H1 (cell line): ENCODE results near the gene KBTBD12. TPM values are rescaled to one million over a fixed set of nuclear protein-coding genes. Genes with fewer than 3 reads are reported as not detected.

ENCODE experiments used
- CTCF ChIA-PET: fragments of 300-600 bp; sonication (Branson Sonifier 250); formaldehyde crosslinking; loops from one replicate; lab custom pipeline; 2021; ENCODE audit not compliant: partially characterized antibody; lab: Charles Lee
- POLR2A ChIA-PET: fragments of 300-600 bp; sonication (Branson Sonifier 250); formaldehyde crosslinking; loops from one replicate; lab custom pipeline; 2021; ENCODE audit warnings: inconsistent platforms; ENCODE audit not compliant: partially characterized antibody; lab: Charles Lee
- DNase-seq, 2 experiments: peaks; one replicate each; pipeline versions ENCODE4 v3.0.0 to v3.0.0-alpha.2; 2010 to 2022; ENCODE audit warnings: low spot score in 2 of 2, low read depth in 1 of 2, mixed read lengths in 1 of 2
- FAIRE-seq: peaks from 2 replicates; lab custom pipeline; 2011; peaks lifted over from hg19 to GRCh38; lab: Jason Lieb, UNC
- H2AFZ ChIP-seq: 2 replicates; pipeline ENCODE4 v1.8.1; 2012; ENCODE audit warnings: low read length, inconsistent platforms
- H2AK5ac ChIP-seq: 2 replicates; pipeline ENCODE4 v1.6.1; 2013; ENCODE audit warnings: low read depth, low read length
- H2BK120ac ChIP-seq: replicated peaks from 2 replicates; pipeline ENCODE3; 2013; ENCODE audit warnings: low read depth, low read length, inconsistent platforms
- H2BK12ac ChIP-seq: 2 replicates; pipeline ENCODE4 v1.6.1; 2013; ENCODE audit warnings: low read depth, low read length
- H2BK15ac ChIP-seq: 2 replicates; pipeline ENCODE4 v1.6.1; 2013; ENCODE audit warnings: low read length
- H2BK20ac ChIP-seq: 2 replicates; pipeline ENCODE4 v1.6.1; 2013; ENCODE audit warnings: low read length
- H2BK5ac ChIP-seq: 2 replicates; pipeline ENCODE4 v1.6.1; 2013; ENCODE audit warnings: low read depth, low read length
- H3K14ac ChIP-seq: 2 replicates; pipeline ENCODE4 v1.6.1; 2013; ENCODE audit warnings: inconsistent platforms; ENCODE audit not compliant: insufficient read length
- H3K18ac ChIP-seq: 2 replicates; pipeline ENCODE4 v1.6.1; 2013; ENCODE audit warnings: low read length; ENCODE audit errors: extremely low read depth
- H3K23ac ChIP-seq: 2 replicates; pipeline ENCODE4 v1.6.1; 2013; ENCODE audit warnings: inconsistent platforms; ENCODE audit not compliant: insufficient read length
- H3K23me2 ChIP-seq: 2 replicates; pipeline ENCODE4 v1.6.1; 2013; ENCODE audit warnings: low read depth, low read length
- H3K27ac ChIP-seq: 2 replicates; pipeline ENCODE4 v1.6.1; 2011; ENCODE audit warnings: low read depth, low read length, inconsistent platforms
- H3K27me3 ChIP-seq, 4 experiments: replicated peaks in 1 of 4; 1 replicate in 1 of 4; 2 replicates in 3 of 4; pipeline versions ENCODE4 v1.6.1 to v1.8.1; 2011 to 2013; ENCODE audit warnings: low read length in 3 of 4, mild to moderate bottlenecking in 3 of 4, inconsistent platforms in 2 of 4, mixed read lengths in 2 of 4, moderate library complexity in 1 of 4; ENCODE audit not compliant: control insufficient read depth in 3 of 4, insufficient read depth in 3 of 4; ENCODE audit errors: extremely low read depth in 1 of 4
- H3K36me3 ChIP-seq, 4 experiments: 2 replicates each; pipeline versions ENCODE4 v1.6.1 to v1.8.1; 2011 to 2013; ENCODE audit warnings: mild to moderate bottlenecking in 4 of 4, low read length in 3 of 4, moderate library complexity in 2 of 4, control low read depth in 1 of 4, inconsistent platforms in 1 of 4; ENCODE audit not compliant: insufficient read depth in 4 of 4, control insufficient read depth in 2 of 4
- H3K4ac ChIP-seq: replicated peaks from 2 replicates; pipeline ENCODE3; 2013; ENCODE audit warnings: low read length, low read depth, mixed read lengths, inconsistent platforms; ENCODE audit not compliant: insufficient read length
- H3K4me1 ChIP-seq, 4 experiments: replicated peaks in 1 of 4; 1 replicate in 1 of 4; 2 replicates in 3 of 4; pipeline versions ENCODE4 v1.6.1 to v1.8.1; 2011 to 2013; ENCODE audit warnings: low read length in 3 of 4, inconsistent platforms in 2 of 4, mixed read lengths in 1 of 4; ENCODE audit not compliant: insufficient read depth in 4 of 4, control insufficient read depth in 3 of 4
- H3K4me2 ChIP-seq, 2 experiments: 2 replicates each; pipeline versions ENCODE4 v1.6.1 to v1.8.1; 2011 to 2013; ENCODE audit warnings: low read depth in 2 of 2, low read length in 2 of 2, control low read depth in 1 of 2, inconsistent platforms in 1 of 2, mild to moderate bottlenecking in 1 of 2; ENCODE audit not compliant: insufficient read depth in 1 of 2
- H3K4me3 ChIP-seq, 4 experiments: fragments of 200-600, 300-600 bp in 1 of 4; sonication (generic), shearing (Covaris generic), sonication (Bioruptor Twin) in 1 of 4; 2 replicates each; pipeline versions ENCODE4 v1.5.1 to v1.8.1; 2011 to 2016; ENCODE audit warnings: low read length in 4 of 4, low read depth in 3 of 4, control low read depth in 2 of 4, inconsistent platforms in 2 of 4, mild to moderate bottlenecking in 2 of 4, mixed read lengths in 1 of 4, moderate library complexity in 1 of 4; ENCODE audit not compliant: insufficient read depth in 2 of 4; ENCODE audit errors: extremely low read depth in 1 of 4
- H3K56ac ChIP-seq: replicated peaks from 2 replicates; pipeline ENCODE3; 2013; ENCODE audit warnings: low read depth, mild to moderate bottlenecking, mixed read lengths, low read length, inconsistent platforms; ENCODE audit not compliant: insufficient read length
- H3K79me1 ChIP-seq: 2 replicates; pipeline ENCODE4 v1.6.1; 2013; ENCODE audit warnings: low read depth, low read length, control low read depth
- H3K79me2 ChIP-seq, 2 experiments: 2 replicates each; pipeline versions ENCODE4 v1.6.1 to v1.8.1; 2012 to 2013; ENCODE audit warnings: low read length in 2 of 2, mild to moderate bottlenecking in 2 of 2, inconsistent platforms in 1 of 2; ENCODE audit not compliant: insufficient read depth in 2 of 2, control insufficient read depth in 1 of 2
- H3K9ac ChIP-seq, 4 experiments: replicated peaks in 1 of 4; 1 replicate in 1 of 4; 2 replicates in 3 of 4; pipeline versions ENCODE4 v1.6.1 to v1.8.1; 2011 to 2013; ENCODE audit warnings: low read depth in 3 of 4, low read length in 3 of 4, control low read depth in 2 of 4, mild to moderate bottlenecking in 2 of 4, moderate library complexity in 2 of 4, inconsistent platforms in 1 of 4; ENCODE audit errors: extremely low read depth in 1 of 4
- H3K9me3 ChIP-seq, 2 experiments: 2 replicates each; pipeline versions ENCODE4 v1.6.1 to v1.8.1; 2012 to 2013; ENCODE audit warnings: mild to moderate bottlenecking in 2 of 2, moderate library complexity in 2 of 2, control low read depth in 1 of 2, inconsistent platforms in 1 of 2, low read depth in 1 of 2, low read length in 1 of 2, mixed read lengths in 1 of 2; ENCODE audit not compliant: insufficient read depth in 2 of 2
- H4K20me1 ChIP-seq, 2 experiments: replicated peaks in 1 of 2; 2 replicates each; pipeline versions ENCODE3 to v1.8.1; 2011 to 2013; ENCODE audit warnings: inconsistent platforms in 2 of 2, low read length in 2 of 2, mild to moderate bottlenecking in 1 of 2; ENCODE audit not compliant: insufficient read depth in 2 of 2, control insufficient read depth in 1 of 2
- H4K5ac ChIP-seq: 2 replicates; pipeline ENCODE4 v1.6.1; 2013; ENCODE audit warnings: low read length, low read depth, mixed read lengths, inconsistent platforms; ENCODE audit not compliant: insufficient read length
- H4K8ac ChIP-seq: 2 replicates; pipeline ENCODE4 v1.8.0; 2013; ENCODE audit warnings: mild to moderate bottlenecking, moderate library complexity, low read length, inconsistent platforms; ENCODE audit not compliant: insufficient read depth; ENCODE audit errors: extremely low read depth
- H4K91ac ChIP-seq: replicated peaks from 2 replicates; pipeline ENCODE3; 2013; ENCODE audit warnings: low read length, mixed read lengths, inconsistent platforms; ENCODE audit not compliant: insufficient read length
- SP4 ChIP-seq: IDR thresholded peaks from 2 replicates; pipeline ENCODE4 v1.6.1; 2012; ENCODE audit warnings: low read length, inconsistent platforms
- polyA plus RNA-seq, 7 experiments: library from polyadenylated mRNA; depleted of rRNA in 3 of 7; stranded (reverse) in 5 of 7; unstranded in 2 of 7; fragments of >200 nt in 5 of 7; fragments of 200-250 nt in 2 of 7; gene quantifications; 1 replicate in 5 of 7; 2 replicates in 1 of 7; 4 replicates in 1 of 7; pipeline versions ENCODE4 v1.2.1 to v1.2.3, GENCODE V29; 2011 to 2013; ENCODE audit warnings: missing spikeins in 2 of 7, mixed read lengths in 2 of 7
- total RNA-seq: library from RNA; stranded (reverse); fragmentation: NEBNext Ultra II Directional; extraction: Animal tissue kit (Norgen Biotek cat#: 25700); gene quantifications from 2 replicates; pipeline ENCODE4 v1.2.1, GENCODE V29; 2021

Gene KBTBD12
- total and polyA plus RNA-seq, 2 of the 8 experiments (the other 6 are each of a cell fraction or from before 2014, with no cell fraction given), result 0.33 to 0.63 TPM

- H3K56ac ChIP-seq, result no peak overlapping the region
- no peak for TF ChIP-seq SP4
- no peak overlapping the region for H3K23ac ChIP-seq
- CTCF ChIA-PET, result no interaction called here
- POLR2A ChIA-PET, result no interaction called here
- H3K4me3 ChIP-seq, result no peak overlapping the region
- no peak overlapping the region for H2BK120ac ChIP-seq
- DNase-seq (no peak), FAIRE-seq (no peak)
- no peaks in the 10 kb centered on the region for H4K20me1 ChIP-seq
- no peaks in the 10 kb centered on the region for H3K79me2 ChIP-seq
- H3K36me3 ChIP-seq, result no peaks in the 10 kb centered on the region
- H3K4ac ChIP-seq, result no peak overlapping the region
- no peak overlapping the region for H3K14ac ChIP-seq
- no peak overlapping the region for H3K27ac ChIP-seq
- no peak overlapping the region for H2BK5ac ChIP-seq
- H2AFZ ChIP-seq, result no peak overlapping the region
- no peak overlapping the region for H2BK12ac ChIP-seq
- H2AK5ac ChIP-seq, result no peak overlapping the region
- H3K18ac ChIP-seq, result no peak overlapping the region
- no peaks in the 10 kb centered on the region for H3K79me1 ChIP-seq
- H3K23me2 ChIP-seq, result no peaks in the 10 kb centered on the region
- no peaks in the 10 kb centered on the region for H3K9me3 ChIP-seq
- no peak overlapping the region for H4K91ac ChIP-seq
- H3K4me2 ChIP-seq, result no peak overlapping the region
- H3K4me1 ChIP-seq, result peaks cover 0 to 5% (median 1%) of the 10 kb centered on the region in 4 experiments; a peak in 3 of 7 replicates
- H4K8ac ChIP-seq, result no peak overlapping the region
- H4K5ac ChIP-seq, result no peak overlapping the region
- H3K27me3 ChIP-seq, result no peaks in the 10 kb centered on the region; a peak in 1 of 7 replicates
- H3K9ac ChIP-seq, result no peak overlapping the region
- H2BK15ac ChIP-seq, result no peak overlapping the region
- H2BK20ac ChIP-seq, result no peak overlapping the region
These were observed 28.1 kb upstream of the KBTBD12 start for GRCh38 chr3:127886956-127887231.
